CD14-positive monocyte (primary cell): ENCODE results near the gene MAP3K19. TPM values are rescaled to one million over a fixed set of nuclear protein-coding genes. Genes with fewer than 3 reads are reported as not detected.
A peak's percentile ranks its signal among the peaks of the same experiment; 100 is the strongest.

ENCODE experiments used
- DNase-seq, 3 donors: peaks; one replicate each; pipeline ENCODE4 v3.0.0-alpha.2; 2011 to 2022
- H2AFZ ChIP-seq: 2 replicates; pipeline ENCODE4 v1.6.0; 2012; ENCODE audit warnings: mild to moderate bottlenecking, low read depth, low read length, inconsistent platforms; ENCODE audit not compliant: insufficient read depth, poor library complexity, severe bottlenecking
- H3K27ac ChIP-seq, 2 donors: 1 replicate in 1 of 2; 2 replicates in 1 of 2; pipeline ENCODE4 v1.5.1; 2012 to 2013; ENCODE audit warnings: low read length in 2 of 2, control low read depth in 1 of 2, inconsistent platforms in 1 of 2, low read depth in 1 of 2, mild to moderate bottlenecking in 1 of 2
- H3K27me3 ChIP-seq, 2 donors: one replicate each; pipeline versions ENCODE4 v1.6.0 to v1.6.1; 2011 to 2013; ENCODE audit warnings: low read length in 2 of 2; ENCODE audit not compliant: control insufficient read depth in 2 of 2, insufficient read depth in 2 of 2
- H3K36me3 ChIP-seq, 2 donors: replicated peaks in 1 of 2; 1 replicate in 1 of 2; 2 replicates in 1 of 2; pipeline versions ENCODE4 v1.5.1 to v1.6.1; 2012 to 2013; ENCODE audit warnings: low read length in 2 of 2, control low read depth in 1 of 2, inconsistent platforms in 1 of 2, mild to moderate bottlenecking in 1 of 2; ENCODE audit not compliant: insufficient read depth in 2 of 2, control insufficient read depth in 1 of 2
- H3K4me1 ChIP-seq, 2 donors: 1 replicate in 1 of 2; 2 replicates in 1 of 2; pipeline versions ENCODE4 v1.5.1 to v1.6.1; 2012 to 2013; ENCODE audit warnings: low read length in 2 of 2, control low read depth in 1 of 2, inconsistent platforms in 1 of 2, mild to moderate bottlenecking in 1 of 2, moderate library complexity in 1 of 2; ENCODE audit not compliant: insufficient read depth in 2 of 2, control insufficient read depth in 1 of 2
- H3K4me2 ChIP-seq: replicated peaks from 2 replicates; pipeline ENCODE3; 2012; ENCODE audit warnings: low read length, moderate library complexity, mild to moderate bottlenecking; ENCODE audit not compliant: poor library complexity, severe bottlenecking; ENCODE audit errors: extremely low read depth
- H3K4me3 ChIP-seq, 3 experiments: fragments of 200-600 bp in 1 of 3; sonication (generic) in 1 of 3; replicated peaks in 1 of 3; 1 replicate in 2 of 3; 2 replicates in 1 of 3; pipeline ENCODE4 v1.5.1; 2011 to 2013; ENCODE audit warnings: low read length in 3 of 3, mild to moderate bottlenecking in 3 of 3, control low read depth in 2 of 3, low read depth in 2 of 3, inconsistent platforms in 1 of 3, moderate library complexity in 1 of 3
- H3K79me2 ChIP-seq: 2 replicates; pipeline ENCODE4 v1.6.0; 2012; ENCODE audit warnings: mild to moderate bottlenecking, control low read depth, inconsistent platforms, low read length, moderate library complexity; ENCODE audit not compliant: insufficient read depth
- H3K9ac ChIP-seq: 2 replicates; pipeline ENCODE4 v1.6.0; 2017; ENCODE audit warnings: low read length, mild to moderate bottlenecking; ENCODE audit not compliant: insufficient read depth, poor library complexity, severe bottlenecking
- H3K9me3 ChIP-seq, 2 donors: replicated peaks in 1 of 2; 1 replicate in 1 of 2; 2 replicates in 1 of 2; pipeline versions ENCODE4 v1.5.1 to v1.6.1; 2012 to 2013; ENCODE audit warnings: low read length in 2 of 2, control low read depth in 1 of 2; ENCODE audit not compliant: control insufficient read depth in 1 of 2, insufficient read depth in 1 of 2
- H4K20me1 ChIP-seq: 2 replicates; pipeline ENCODE4 v1.6.0; 2012; ENCODE audit warnings: mild to moderate bottlenecking, low read length, control low read depth, moderate library complexity; ENCODE audit not compliant: insufficient read depth
- H3K27ac Mint-ChIP-seq, 7 donors: one replicate each; pipeline ENCODE4 v1.8.0; 2020; ENCODE audit warnings: mild to moderate bottlenecking in 7 of 7, mixed read lengths in 7 of 7, moderate library complexity in 6 of 7, inconsistent platforms in 2 of 7
- H3K27me3 Mint-ChIP-seq, 3 donors: one replicate each; pipeline ENCODE4 v1.8.0; 2021 to 2022; ENCODE audit warnings: low read depth in 3 of 3, mild to moderate bottlenecking in 3 of 3, mixed read lengths in 3 of 3, moderate library complexity in 3 of 3, inconsistent platforms in 1 of 3
- H3K36me3 Mint-ChIP-seq, 2 donors: one replicate each; pipeline ENCODE4 v1.8.0; 2020; ENCODE audit warnings: mixed read lengths in 2 of 2, inconsistent platforms in 1 of 2, mild to moderate bottlenecking in 1 of 2
- H3K4me1 Mint-ChIP-seq: one replicate; pipeline ENCODE4 v1.8.0; 2020; ENCODE audit warnings: mild to moderate bottlenecking, mixed read lengths
- H3K4me3 Mint-ChIP-seq, 2 donors: one replicate each; pipeline ENCODE4 v1.8.0; 2020; ENCODE audit warnings: mild to moderate bottlenecking in 2 of 2, mixed read lengths in 2 of 2, moderate library complexity in 1 of 2
- H3K9me3 Mint-ChIP-seq, 7 donors: one replicate each; pipeline ENCODE4 v1.8.0; 2020 to 2022; ENCODE audit warnings: mixed read lengths in 7 of 7, mild to moderate bottlenecking in 6 of 7, moderate library complexity in 6 of 7, inconsistent platforms in 2 of 7
- CTCF ChIP-seq: fragments of 200-600 bp; IDR thresholded peaks from one replicate; pipeline ENCODE4 v1.8.0; 2022; ENCODE audit warnings: antibody characterized with exemption, mild to moderate bottlenecking
- WGBS: methylation state at CpG from one replicate; pipeline ENCODE4 v1.1.5; 2013; ENCODE audit warnings: missing lambda C conversion rate; ENCODE audit not compliant: insufficient coverage; 5-methylcytosine and 5-hydroxymethylcytosine counted together
- intact Hi-C, 2 donors: fragments of 100-400 bp; cut with micrococcal nuclease; formaldehyde crosslinking; loops; one replicate each; pipeline versions ENCODE4 v1.15.0 to v1.15.1; 2023
- polyA plus RNA-seq, 3 donors: library from polyadenylated mRNA; depleted of rRNA in 1 of 3; unstranded in 2 of 3; stranded (reverse) in 1 of 3; fragments of 300-500 nt in 2 of 3; fragments of >200 nt in 1 of 3; fragmentation: Illumina TruSeq in 2 of 3; gene quantifications; 1 replicate in 2 of 3; 2 replicates in 1 of 3; pipeline ENCODE4 v1.2.3, GENCODE V29; 2012 to 2021

Gene MAP3K19
- polyA plus RNA-seq, 3 donors, result not detected

- TF ChIP-seq CTCF, result no peak
- WGBS, result 100% methylated on average over 1 of the region's 3 CpGs
- no peak overlapping the region for H3K4me3 Mint-ChIP-seq
- intact Hi-C loops, result loop anchor here (5.0 to 10.0 kb wide), 3 partner anchors 135 to 695 kb away; partner anchors contain the start of genes CCNT2 (in 1 of the 2) and UBXN4 (in 1 of the 2)
- peaks cover 29% of the 10 kb centered on the region for H3K79me2 ChIP-seq
- H3K9me3 ChIP-seq, result no peaks in the 10 kb centered on the region
- no peak overlapping the region for H3K4me2 ChIP-seq
- no peak overlapping the region for H3K9ac ChIP-seq
- peaks cover 4 to 7% (median 5%) of the 10 kb centered on the region in 3 donors for H3K27me3 Mint-ChIP-seq
- H3K27ac ChIP-seq, result no peak overlapping the region
- H3K4me3 ChIP-seq, result no peak overlapping the region
- peaks cover 17 to 23% of the 10 kb centered on the region in 2 donors for H3K4me1 ChIP-seq
- peaks cover 0 to 2% (median 0%) of the 10 kb centered on the region in 7 donors for H3K9me3 Mint-ChIP-seq
- H2AFZ ChIP-seq, result peak overlapping the region; percentile 25
- no peaks in the 10 kb centered on the region for H3K36me3 ChIP-seq
- peaks cover 3 to 7% of the 10 kb centered on the region in 2 donors for H3K36me3 Mint-ChIP-seq
- H3K4me1 Mint-ChIP-seq, result peaks cover 16% of the 10 kb centered on the region
- H4K20me1 ChIP-seq, result peaks cover 20% of the 10 kb centered on the region
- DNase-seq, result no peak
- H3K27ac Mint-ChIP-seq, result peak overlapping the region in 1 of 7 donors; percentile 31
- H3K27me3 ChIP-seq, result no peaks in the 10 kb centered on the region
These were observed 2.9 kb upstream of the MAP3K19 start for GRCh38 chr2:135050132-135050531.

GRCh38 chr2:135048122-135048521 is 875 bp upstream of the MAP3K19 start:
- TF ChIP-seq CTCF, result no peak
- H3K27ac ChIP-seq, result no peak overlapping the region
- H3K79me2 ChIP-seq, result peaks cover 9% of the 10 kb centered on the region
- H3K4me2 ChIP-seq, result no peak overlapping the region
- DNase-seq, result no peak
- H3K36me3 Mint-ChIP-seq, result no peaks in the 10 kb centered on the region
- peaks cover 0 to 2% (median 0%) of the 10 kb centered on the region in 7 donors for H3K9me3 Mint-ChIP-seq
- no peaks in the 10 kb centered on the region for H3K9me3 ChIP-seq
- H3K27me3 ChIP-seq, result no peaks in the 10 kb centered on the region
- peaks cover 3% of the 10 kb centered on the region for H4K20me1 ChIP-seq
- peaks cover 3% of the 10 kb centered on the region for H3K4me1 Mint-ChIP-seq
- H3K4me3 ChIP-seq, result no peak overlapping the region
- peaks cover 7 to 10% of the 10 kb centered on the region in 2 donors for H3K4me1 ChIP-seq
- intact Hi-C loops, result loop anchor here in 1 of 2 donors (10.0 kb wide), 1 partner anchor 123 kb away; no protein-coding TSS in a partner anchor
- H3K27ac Mint-ChIP-seq, result no peak overlapping the region
- H2AFZ ChIP-seq, result no peak overlapping the region
- no peaks in the 10 kb centered on the region for H3K36me3 ChIP-seq
- no peak overlapping the region for H3K9ac ChIP-seq
- H3K27me3 Mint-ChIP-seq, result peaks cover 4 to 10% (median 7%) of the 10 kb centered on the region in 3 donors
- WGBS, result no CpG with 5 or more reads among the region's 6 CpGs
- H3K4me3 Mint-ChIP-seq, result no peak overlapping the region
